NCI-H526 treated with DMSO at 0.1 percent for 48 hours (cell line): ENCODE measurements around the gene CPA1.

Source experiments
- DNase-seq: peaks from one replicate; lab custom pipeline; 2025; lab: John Stamatoyannopoulos, UW

CPA1 gene

GRCh38 chr7:130396109-130396508 lies 15.8 kb downstream of the CPA1 start:
- no peak for DNase-seq

DNA sequence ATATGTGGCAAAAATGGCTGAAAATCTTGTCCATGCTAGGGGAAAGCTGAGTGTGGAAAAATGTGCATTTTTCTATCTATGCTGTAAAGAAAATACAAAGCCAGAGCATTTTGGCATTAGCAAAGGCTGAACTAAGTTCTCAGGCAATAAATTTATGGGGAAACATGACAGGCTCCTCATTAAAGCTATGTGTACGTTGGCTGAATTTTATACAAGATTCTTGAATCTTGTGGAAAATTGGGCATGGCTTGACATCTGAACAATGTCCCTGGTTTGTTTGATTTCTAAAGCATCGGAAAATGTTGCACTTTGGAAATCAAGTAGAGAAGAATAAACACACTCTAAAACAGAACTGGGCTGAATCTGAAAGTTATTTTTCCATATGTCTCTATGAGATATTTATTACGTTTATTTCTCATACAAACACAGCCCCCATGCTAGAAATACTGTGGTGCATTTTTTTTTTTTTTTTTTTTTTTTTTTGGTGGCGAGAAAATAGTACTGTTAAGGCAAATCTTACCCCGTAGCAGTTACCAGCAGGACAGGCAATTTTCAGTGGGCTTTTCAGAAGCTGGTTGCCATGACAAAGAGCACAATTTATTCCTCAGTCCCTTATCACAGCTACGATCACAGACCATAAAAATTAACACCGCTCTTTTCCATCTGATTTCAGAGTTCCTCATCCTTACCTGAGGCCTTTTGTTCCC lies 16.9 kb downstream of the CPA1 start:
- no peak for DNase-seq

DNA sequence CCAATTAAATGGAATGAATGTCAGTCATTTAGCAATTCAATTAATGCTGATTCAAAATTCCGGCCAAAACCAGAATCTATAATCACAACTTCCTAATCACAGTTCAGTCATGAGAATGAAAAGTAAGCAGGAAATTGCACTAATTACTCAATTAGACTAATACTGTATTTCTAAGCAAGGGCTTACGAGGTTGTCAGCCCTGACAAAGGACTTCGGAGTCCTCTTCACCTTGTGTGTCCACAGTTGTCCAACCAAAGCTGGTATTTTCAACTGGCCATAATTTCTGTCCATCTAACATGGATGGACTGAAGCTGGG lies 17.4 kb downstream of the CPA1 start:
- no peak for DNase-seq

DNA sequence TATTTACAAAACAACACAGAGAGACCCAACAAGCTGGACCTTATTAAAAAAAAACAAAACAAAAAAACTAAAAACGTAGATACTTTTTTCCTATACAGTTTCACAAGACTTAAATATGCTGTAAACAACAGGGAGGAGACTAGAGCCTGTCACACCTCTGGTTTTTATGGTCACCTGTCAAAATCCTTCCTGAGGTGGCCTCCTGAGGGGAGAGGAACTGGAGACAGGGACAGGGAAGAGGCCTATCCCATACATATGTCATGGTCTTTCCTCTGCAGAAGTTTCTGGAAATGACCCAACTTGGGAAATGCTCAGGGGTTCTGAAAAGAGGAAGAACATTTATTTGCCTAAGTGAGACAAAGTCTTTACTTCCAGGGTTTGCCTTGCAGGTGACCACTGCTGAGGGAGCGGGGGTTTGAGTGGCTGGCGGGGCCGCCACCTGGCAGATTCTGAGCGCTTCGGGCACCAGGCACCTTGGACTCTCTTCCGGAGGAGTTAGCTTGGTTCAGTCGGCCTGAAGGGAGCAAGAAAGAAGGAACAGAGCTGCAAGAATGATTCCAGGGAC lies 18.3 kb downstream of the CPA1 start:
- no peak for DNase-seq

DNA sequence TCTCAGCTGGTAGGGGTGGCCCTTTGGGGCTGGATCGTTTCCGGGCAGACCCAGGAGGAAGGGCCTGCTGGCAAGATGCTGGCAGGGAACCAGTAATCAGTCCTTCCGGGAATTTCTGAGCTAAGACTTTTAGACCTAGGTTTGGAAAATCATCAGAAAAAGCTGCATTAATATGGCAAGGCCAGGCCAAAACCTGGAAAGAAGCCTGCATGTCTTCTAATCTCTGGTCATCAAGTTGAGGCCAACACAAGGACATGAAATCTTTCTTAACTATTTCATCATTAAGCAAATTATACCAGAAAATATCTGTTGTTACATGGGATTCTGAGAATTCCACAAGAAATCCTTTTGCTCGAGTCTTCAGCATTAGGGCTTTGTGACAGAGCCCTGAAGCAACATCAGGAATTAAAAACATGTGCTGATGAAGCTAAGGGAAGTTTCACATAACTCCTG lies 19.9 kb downstream of the CPA1 start:
- DNase-seq: no peak

GRCh38 chr7:130401101-130401500 lies 20.8 kb downstream of the CPA1 start:
- no peak for DNase-seq

- no peak for DNase-seq
These were observed 21.3 kb downstream of the CPA1 start for GRCh38 chr7:130401578-130401977.

DNA sequence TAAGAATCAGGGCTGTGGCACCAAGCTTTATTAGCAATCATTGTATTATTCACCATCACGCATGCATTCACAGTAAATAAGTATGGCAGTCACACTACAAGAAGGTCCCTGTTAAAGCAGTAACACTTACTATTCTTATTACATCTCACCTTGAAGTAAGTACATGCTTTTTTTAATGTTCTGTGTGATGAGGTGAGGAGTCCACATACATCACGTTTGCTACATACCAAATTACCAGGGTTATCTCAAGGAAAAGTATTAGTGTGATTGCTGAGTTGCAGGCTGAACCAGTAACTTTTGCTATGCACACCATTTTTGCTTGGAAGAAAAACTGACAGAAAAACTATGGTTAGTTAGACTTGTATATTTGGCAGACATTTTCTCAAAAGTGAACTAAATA lies 24.7 kb downstream of the CPA1 start:
- no peak for DNase-seq

DNA sequence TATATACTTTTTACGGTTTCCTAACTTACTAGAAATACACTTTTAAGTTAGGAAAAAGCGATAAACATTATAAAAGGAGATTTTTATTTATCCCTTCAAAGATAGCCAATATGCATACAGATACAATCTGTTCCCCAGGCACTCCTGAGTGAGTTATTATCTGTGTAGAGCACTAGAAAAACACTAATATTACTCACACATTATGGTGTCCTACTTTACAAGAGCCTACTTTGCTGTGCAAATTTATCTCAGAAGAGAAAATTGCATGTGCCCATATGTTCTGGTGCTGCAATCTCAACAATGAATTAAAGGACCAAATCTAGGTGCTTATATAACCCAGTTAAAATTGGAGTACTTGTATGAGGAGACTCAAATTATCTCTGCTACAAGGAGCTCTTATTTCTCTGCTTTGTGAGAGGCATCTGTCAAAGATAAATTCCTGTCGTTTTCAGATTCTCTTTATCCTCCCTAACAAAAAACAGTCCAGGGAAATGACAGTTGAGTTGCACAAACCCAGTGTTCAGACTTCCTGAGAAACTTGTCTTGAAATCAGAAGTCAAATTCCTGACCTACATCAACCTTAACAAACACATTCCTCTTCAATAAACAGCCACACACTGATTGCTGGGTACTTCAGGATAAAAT lies 28.9 kb downstream of the CPA1 start:
- no peak for DNase-seq

DNA sequence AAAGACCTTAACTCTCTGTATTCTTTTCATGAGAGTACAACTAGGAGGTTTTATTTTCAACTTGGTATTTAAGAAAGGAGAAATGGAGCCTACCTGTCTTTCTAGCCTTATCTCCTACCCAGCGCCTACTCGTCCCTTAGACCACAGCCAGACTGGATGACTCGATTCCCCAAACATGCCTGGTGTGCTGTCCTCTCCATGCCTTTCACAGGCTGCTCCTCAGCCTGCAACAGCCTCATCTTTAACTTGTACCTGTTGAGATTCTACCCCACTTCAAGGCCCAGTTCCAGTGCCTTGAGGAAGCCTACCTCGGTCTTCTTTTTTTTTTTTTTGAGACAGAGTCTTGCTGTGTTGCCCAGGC lies 29.4 kb downstream of the CPA1 start:
- no peak for DNase-seq

- DNase-seq: no peak
These were observed 30.7 kb downstream of the CPA1 start for GRCh38 chr7:130410868-130411541.

GRCh38 chr7:130413201-130413600 lies 32.9 kb downstream of the CPA1 start:
- no peak for DNase-seq

DNA sequence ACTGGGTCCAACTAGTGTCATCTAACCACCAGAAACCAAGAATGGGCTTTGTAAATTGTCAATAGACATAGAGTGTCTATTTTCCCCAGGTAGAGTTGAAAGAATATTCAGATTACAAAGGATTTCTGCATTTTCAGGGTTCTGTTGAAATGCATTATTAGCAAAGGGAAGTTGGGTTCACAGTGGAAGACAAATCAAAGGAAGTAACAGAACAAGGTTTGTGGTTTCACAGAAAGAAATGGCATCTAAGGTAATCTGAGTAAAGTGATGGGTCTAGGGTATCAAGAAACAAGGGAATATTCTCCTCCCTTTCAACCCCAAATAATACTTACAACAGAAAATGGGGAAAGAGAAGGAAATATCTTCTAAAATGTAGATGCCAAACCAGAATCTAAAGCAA lies 34.7 kb downstream of the CPA1 start:
- DNase-seq: no peak

DNA sequence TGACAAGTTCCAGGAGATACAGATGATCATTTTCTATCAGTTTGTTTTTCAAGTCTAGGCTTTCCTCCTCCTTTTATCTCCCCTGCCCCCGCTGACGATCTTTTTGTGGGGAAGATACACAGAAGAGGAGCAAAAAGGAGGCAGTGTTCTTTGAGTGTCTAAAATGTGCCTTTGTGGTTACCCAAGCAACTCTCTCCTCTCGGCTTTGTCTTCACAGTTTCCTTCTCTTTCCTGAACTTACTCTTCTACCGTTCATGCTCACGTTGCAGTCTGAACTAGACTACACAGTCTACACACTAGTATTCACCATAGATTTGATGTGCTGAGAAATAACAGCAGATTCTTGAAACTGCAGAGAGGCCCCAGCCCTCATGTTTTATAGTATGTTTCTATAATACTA lies 36.9 kb downstream of the CPA1 start:
- DNase-seq: no peak

DNA sequence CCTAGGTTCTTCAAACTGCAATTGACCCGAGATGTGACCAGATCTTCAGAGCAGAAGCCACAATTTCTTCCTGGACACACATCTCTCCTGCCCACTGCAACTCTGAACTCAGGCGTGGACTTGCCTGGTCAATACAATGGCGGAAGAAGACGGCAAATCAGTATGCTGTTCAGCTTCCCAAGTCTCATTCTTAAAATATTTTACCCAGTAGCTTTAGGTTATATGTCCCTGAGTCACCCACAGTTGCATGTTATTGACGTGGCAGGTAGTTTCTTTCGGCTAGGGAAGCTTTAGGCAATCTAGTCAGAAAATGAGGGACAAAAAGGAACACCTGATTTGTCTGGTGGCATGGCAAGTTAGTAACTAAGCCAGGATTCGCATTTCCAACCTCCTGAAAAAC lies 38.0 kb downstream of the CPA1 start:
- DNase-seq: no peak

- no peak for DNase-seq
These were observed 39.4 kb downstream of the CPA1 start for GRCh38 chr7:130419658-130420057.

DNA sequence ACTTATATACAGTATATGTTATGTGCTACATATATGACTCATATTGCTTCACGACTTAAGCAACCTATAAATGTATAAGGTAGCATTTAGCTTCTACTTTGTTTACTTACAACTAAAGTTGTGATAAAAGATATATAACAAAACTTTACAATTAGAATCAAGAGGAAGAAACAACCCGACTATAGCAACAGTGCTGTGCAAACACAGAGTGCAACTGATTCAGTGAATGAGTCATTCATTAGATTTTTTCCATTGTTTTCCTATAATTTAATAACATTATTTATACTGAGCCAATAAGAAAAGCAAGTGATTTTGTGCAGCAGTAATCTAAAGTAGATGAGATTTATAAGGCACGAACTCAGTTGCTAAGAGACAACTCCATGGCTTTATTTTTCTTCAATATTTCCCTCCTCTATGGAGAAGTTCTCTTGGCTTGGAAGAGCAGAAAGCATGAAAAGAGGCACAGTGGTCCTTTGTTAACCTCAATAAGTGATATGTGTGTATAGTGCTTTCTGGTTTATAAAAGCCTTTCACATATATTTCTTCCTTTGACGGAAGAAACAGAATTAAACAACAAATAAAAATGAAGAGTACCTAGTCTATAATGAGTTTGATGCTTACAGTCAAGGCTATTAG lies 40.8 kb downstream of the CPA1 start:
- DNase-seq: no peak

DNA sequence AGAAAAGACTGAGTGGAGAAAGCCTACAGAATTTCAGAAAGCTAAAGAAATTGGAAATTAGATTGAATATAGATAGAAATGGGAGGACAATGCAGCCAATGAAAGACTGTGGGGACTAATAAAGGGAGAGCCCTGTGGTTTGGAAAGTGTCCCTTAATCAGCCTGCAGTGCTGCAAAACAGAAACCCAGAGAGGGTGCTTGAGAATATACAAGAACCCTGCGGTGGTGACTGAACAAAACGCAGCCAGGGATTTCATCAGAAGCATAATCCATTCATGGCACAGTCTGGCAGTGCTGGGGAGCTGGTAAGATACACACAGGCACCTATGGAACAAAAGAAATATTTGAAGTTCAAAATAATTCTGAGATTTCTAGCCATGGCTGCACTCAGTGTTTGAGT lies 41.4 kb downstream of the CPA1 start:
- DNase-seq: no peak

DNA sequence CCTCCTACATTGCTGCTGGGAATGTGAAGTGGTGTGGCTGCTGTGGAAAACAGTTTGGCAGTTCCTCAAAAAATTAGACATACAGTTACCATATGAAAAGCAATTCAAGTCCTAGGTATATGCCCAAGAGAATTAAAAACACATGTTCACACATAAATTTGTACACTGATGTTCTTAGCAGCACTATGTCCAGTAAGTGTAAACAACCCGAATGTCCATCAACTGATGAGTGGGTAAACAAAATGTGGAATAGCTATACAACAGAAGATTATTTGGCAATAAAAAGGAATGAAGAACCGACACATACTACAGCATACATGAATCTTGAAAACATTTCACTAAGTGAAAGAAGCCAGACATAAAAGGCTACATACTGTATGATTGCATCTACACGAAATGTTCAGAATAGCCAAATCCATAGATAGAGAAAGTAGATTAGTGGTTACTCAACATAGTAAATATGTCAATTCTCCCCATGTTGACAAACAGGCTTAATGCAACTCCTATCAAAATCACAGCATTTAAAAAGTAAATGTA lies 43.3 kb downstream of the CPA1 start:
- no peak for DNase-seq

DNA sequence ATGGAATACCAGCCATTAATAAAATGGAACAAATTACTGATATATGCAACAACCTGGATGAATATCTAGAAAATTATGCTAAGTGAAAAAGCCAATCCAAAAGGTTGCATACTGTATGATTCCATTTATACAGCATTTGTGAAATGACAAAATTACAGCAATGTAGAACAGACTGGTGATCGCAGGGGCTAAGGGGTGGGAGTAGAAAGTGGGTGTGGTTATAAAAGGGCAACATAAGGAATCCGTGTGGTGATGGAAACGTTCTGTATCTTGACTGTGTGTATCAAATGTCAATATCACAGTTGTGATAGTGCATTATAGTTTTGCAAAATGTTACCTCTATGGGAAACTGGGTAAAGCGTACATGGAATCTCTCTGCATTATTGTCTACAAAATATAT lies 45.5 kb downstream of the CPA1 start:
- no peak for DNase-seq

GRCh38 chr7:130426564-130426963 lies 46.3 kb downstream of the CPA1 start:
- no peak for DNase-seq

DNA sequence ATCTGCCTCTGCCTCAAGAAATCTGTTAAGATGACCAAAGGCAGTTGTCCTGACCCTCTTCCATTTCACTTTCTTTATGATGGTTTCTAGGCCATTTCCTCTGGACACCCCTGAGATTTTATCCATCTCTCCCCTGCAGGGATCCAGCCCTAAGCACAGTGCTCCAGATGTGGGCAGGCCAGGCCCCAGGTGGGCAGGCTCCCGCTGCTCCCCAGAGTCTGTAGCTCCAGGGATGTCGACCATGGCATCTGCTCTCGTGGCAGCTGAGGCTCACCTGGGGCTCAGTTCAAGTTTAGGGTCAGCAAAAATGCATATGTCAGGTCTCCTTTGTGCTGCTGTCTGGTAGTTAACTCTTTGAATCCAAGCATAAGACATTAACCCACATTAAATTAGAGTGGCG lies 48.7 kb downstream of the CPA1 start:
- DNase-seq: no peak

- no peak for DNase-seq
These were observed 49.8 kb downstream of the CPA1 start for GRCh38 chr7:130430115-130430514.
